Esophagus muscularis mucosa (tissue), 4 donors: Measurements from ENCODE around the gene ETF1. TPM values are rescaled to one million over a fixed set of nuclear protein-coding genes. Genes with fewer than 3 reads are reported as not detected.

ENCODE experiments used
- DNase-seq: peaks from one replicate; pipeline ENCODE4 v3.0.0-alpha.2; 2017; ENCODE audit errors: extremely low spot score
- H3K27ac ChIP-seq, 4 donors: fragments of 200-600 bp; sonication (generic); replicated peaks in 1 of 4; 1 replicate in 3 of 4; 2 replicates in 1 of 4; pipeline ENCODE4 v1.5.1; 2016 to 2019; ENCODE audit warnings: mild to moderate bottlenecking in 1 of 4
- H3K27me3 ChIP-seq, 4 donors: fragments of 200-600 bp; sonication (generic); one replicate each; pipeline versions ENCODE4 v1.5.1 to v1.6.0; 2016 to 2019
- H3K36me3 ChIP-seq, 4 donors: fragments of 200-600 bp; sonication (generic); one replicate each; pipeline ENCODE4 v1.5.1; 2016 to 2019
- H3K4me1 ChIP-seq, 4 donors: fragments of 200-600 bp; sonication (generic); one replicate each; pipeline ENCODE4 v1.5.1; 2016 to 2019
- H3K4me3 ChIP-seq, 4 donors: fragments of 200-600 bp; sonication (generic); 1 replicate in 2 of 4; 2 replicates in 2 of 4; pipeline ENCODE4 v1.5.1; 2016 to 2019; ENCODE audit warnings: mild to moderate bottlenecking in 4 of 4, moderate library complexity in 1 of 4
- H3K9me3 ChIP-seq, 4 donors: fragments of 200-600 bp; sonication (generic); 1 replicate in 3 of 4; 2 replicates in 1 of 4; pipeline ENCODE4 v1.5.1; 2016 to 2019
- EP300 ChIP-seq: sonication (generic); formaldehyde crosslinking; IDR thresholded peaks from one replicate; pipeline ENCODE4 v1.6.1; 2017; ENCODE audit warnings: antibody characterized with exemption
- POLR2A ChIP-seq: fragments of 450-650 bp; IDR thresholded peaks from one replicate; pipeline ENCODE4 v1.6.1; 2017; ENCODE audit warnings: antibody characterized with exemption, moderate library complexity, mild to moderate bottlenecking, low read depth
- POLR2AphosphoS5 ChIP-seq, 2 donors: sonication (generic); formaldehyde crosslinking; IDR thresholded peaks; one replicate each; pipeline ENCODE4 v1.6.1; 2017; ENCODE audit warnings: antibody characterized with exemption in 2 of 2
- WGBS: methylation state at CpG from one replicate; pipeline ENCODE4 v1.1.5; 2018; 5-methylcytosine and 5-hydroxymethylcytosine counted together
- intact Hi-C: fragments of 100-400 bp; cut with DNase I; formaldehyde crosslinking; loops from one replicate; pipeline ENCODE4 v1.15.1; 2023
- total RNA-seq, 4 donors: library from RNA; depleted of rRNA; stranded (reverse); fragments of >200 nt; gene quantifications; one replicate each; pipeline versions ENCODE4 v1.1.0 to v1.2.1, GENCODE V29; 2016
- TF ChIP-seq, protein P1 (sequence below), 3 experiments: fragments of 200-600 bp in 2 of 3; fragments of 450-650 bp in 1 of 3; sonication (generic) in 2 of 3; IDR thresholded peaks; one replicate each; pipeline ENCODE4 v1.5.1; 2017 to 2019; ENCODE audit warnings: antibody characterized with exemption in 3 of 3, mild to moderate bottlenecking in 2 of 3, moderate library complexity in 1 of 3

ETF1 gene
- total RNA-seq, 4 donors from 2014 or later, result 90.5 to 154 (median 111) TPM

DNA sequence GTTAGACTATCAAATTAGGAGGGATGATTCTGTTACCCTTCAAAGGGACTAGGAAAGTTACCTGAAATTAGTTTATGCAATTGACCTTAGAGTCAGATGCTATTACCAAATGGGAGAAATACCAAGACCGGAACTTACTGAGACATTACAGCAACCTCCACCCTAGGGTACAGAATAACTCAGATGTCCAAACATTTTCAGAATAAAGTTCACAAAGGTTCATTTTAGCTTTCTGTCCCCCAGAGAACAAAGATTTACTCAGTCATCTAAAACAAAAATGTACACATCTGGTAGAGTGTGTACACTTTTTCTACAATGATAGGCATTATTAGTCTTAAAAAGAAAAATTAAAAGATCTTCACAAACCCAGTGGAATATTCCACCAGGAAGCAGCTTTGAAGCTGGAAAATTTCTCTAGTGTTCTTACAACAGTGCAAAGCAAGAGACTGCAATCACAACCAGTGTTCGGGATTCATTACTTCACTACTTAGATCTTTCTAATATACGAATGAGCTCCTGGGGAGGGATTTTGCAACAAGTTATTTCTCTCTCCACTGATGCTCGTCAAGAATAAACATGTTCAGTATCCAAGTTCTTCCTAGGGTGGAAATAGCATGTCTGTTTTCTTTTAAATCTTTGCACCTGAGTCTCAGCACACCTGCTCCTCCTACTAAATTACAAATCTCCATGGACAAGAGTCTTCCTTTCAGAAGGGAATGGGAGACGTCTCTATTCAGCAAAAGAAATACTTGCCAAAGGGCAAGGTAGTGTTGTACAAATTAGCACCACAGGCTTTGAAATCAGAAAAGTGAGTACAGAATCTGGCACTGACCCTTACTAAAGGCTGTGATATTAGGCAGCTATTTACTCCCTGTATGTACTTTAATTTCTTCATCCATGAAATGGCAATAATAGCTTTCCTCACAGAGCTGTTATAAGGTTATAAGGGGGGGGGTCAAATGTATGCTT is 8.8 kb downstream of the ETF1 start:
- intact Hi-C loops, result no loop called here
- no peak for DNase-seq
- Histone ChIP-seq H3K27ac (no peak overlapping the region), H3K9me3 (no peaks in the 10 kb centered on the region), H3K36me3 (peaks cover 0 to 5% (median 0%) of the 10 kb centered on the region in 4 donors), H3K4me1 (peaks cover 22 to 60% (median 48%) of the 10 kb centered on the region in 4 donors), H3K27me3 (no peaks in the 10 kb centered on the region), H3K4me3 (no peak overlapping the region)
- TF ChIP-seq POLR2AphosphoS5 (IDR thresholded peaks at IDR 0.05), result no peak
- TF ChIP-seq POLR2A, result no peak
- TF ChIP-seq, protein P1, sequence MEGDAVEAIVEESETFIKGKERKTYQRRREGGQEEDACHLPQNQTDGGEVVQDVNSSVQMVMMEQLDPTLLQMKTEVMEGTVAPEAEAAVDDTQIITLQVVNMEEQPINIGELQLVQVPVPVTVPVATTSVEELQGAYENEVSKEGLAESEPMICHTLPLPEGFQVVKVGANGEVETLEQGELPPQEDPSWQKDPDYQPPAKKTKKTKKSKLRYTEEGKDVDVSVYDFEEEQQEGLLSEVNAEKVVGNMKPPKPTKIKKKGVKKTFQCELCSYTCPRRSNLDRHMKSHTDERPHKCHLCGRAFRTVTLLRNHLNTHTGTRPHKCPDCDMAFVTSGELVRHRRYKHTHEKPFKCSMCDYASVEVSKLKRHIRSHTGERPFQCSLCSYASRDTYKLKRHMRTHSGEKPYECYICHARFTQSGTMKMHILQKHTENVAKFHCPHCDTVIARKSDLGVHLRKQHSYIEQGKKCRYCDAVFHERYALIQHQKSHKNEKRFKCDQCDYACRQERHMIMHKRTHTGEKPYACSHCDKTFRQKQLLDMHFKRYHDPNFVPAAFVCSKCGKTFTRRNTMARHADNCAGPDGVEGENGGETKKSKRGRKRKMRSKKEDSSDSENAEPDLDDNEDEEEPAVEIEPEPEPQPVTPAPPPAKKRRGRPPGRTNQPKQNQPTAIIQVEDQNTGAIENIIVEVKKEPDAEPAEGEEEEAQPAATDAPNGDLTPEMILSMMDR (IDR thresholded peaks at IDR 0.05), result no peak
- no peak for TF ChIP-seq EP300
- 80% methylated on average over 5 of the region's 5 CpGs for WGBS

DNA sequence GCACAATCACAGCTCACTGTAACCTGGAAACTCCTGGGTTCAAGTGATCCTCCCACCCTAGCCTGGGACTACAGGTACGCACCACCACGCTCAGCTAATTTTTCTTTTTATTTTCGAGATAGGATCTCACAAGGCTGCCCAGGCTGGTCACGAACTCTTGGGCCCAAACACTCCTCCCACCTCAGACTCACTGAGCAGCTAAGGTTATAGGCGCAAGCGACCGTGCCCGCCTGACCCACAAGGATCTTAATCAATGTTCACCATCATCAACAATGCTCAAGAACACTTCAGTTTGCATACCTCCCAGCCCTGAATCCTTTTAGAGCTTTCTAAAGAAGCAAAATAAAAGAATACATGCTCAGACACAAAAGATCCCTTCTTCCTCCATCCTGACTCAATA is 13.2 kb downstream of the ETF1 start:
- Histone ChIP-seq H3K27ac (no peak overlapping the region), H3K36me3 (peaks cover 0 to 9% (median 0%) of the 10 kb centered on the region in 4 donors), H3K4me3 (no peak overlapping the region), H3K9me3 (no peaks in the 10 kb centered on the region), H3K4me1 (peaks cover 10 to 40% (median 27%) of the 10 kb centered on the region in 4 donors), H3K27me3 (no peaks in the 10 kb centered on the region)
- WGBS, result 96% methylated on average over 8 of the region's 8 CpGs
- TF ChIP-seq POLR2AphosphoS5 (IDR thresholded peaks at IDR 0.05) (no peak), POLR2A (no peak), EP300 (no peak)
- TF ChIP-seq, protein P1 (IDR thresholded peaks at IDR 0.05), result no peak
- no peak for DNase-seq
- intact Hi-C loops, result no loop called here

DNA sequence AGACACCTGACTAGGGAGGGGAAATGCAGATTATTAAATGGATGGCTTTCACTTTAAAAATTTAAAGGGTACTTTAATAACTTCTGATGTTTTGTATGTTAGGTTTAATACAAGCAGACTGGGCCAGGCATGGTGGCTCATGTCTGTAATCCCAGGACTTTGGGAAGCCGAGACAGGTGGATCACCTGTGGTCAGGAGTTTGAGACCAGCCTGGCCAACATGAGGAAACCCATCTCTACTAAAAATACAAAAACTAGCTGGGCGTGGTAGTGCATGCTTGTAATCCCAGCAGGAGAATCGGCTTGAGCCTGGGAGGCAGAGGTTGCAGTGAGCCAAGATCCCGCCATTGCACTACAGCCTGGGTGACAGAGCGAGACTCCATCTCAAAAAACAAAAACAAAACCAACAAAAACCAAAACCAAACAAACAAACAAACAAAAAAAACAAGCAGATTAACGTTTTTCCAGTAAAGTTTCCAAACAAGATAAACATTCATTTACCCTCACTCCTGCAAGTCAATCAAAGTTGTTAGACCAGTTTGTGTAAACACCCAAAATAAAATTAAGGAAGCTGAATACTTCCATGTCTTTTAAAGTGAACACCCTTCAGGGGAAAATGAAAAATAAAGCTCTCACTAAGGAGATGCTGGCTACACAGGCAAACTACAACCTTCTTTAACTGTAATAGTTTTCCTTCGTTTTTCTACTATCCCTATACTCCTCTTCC is 14.1 kb downstream of the ETF1 start:
- 77% methylated on average over 7 of the region's 7 CpGs for WGBS
- H3K4me3 ChIP-seq, result no peak overlapping the region
- no peaks in the 10 kb centered on the region for H3K9me3 ChIP-seq
- no peak overlapping the region for H3K27ac ChIP-seq
- no peak for TF ChIP-seq EP300
- TF ChIP-seq POLR2A, result no peak
- no peak for TF ChIP-seq POLR2AphosphoS5 (IDR thresholded peaks at IDR 0.05)
- TF ChIP-seq, protein P1 (IDR thresholded peaks at IDR 0.05), result no peak
- no peaks in the 10 kb centered on the region for H3K27me3 ChIP-seq
- intact Hi-C loops, result no loop called here
- peaks cover 6 to 31% (median 19%) of the 10 kb centered on the region in 4 donors for H3K4me1 ChIP-seq
- H3K36me3 ChIP-seq, result peaks cover 0 to 9% (median 0%) of the 10 kb centered on the region in 4 donors
- DNase-seq, result no peak

DNA sequence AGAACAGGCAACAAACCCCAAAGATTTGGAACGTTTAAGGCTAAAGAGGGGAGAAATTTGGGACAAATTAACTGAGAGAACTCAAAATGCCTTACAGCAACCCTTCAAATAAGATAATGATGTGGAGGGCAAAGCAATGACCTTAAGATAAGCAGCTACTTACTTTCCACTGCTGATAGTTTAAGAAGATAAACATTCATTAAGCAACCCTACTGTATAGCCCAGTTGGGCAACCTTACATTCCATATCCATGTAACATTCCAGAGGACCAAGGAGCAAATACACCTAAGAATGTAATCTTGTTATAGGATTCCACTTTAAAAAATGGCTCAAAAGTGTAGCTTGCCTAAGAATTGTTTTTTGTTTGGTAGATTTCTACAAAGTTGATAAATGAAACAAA is 14.8 kb downstream of the ETF1 start:
- H3K27me3 ChIP-seq, result no peaks in the 10 kb centered on the region
- no peak for TF ChIP-seq POLR2AphosphoS5 (IDR thresholded peaks at IDR 0.05)
- no peak for TF ChIP-seq EP300
- TF ChIP-seq POLR2A, result no peak
- TF ChIP-seq, protein P1 (IDR thresholded peaks at IDR 0.05), result no peak
- H3K36me3 ChIP-seq, result peaks cover 0 to 7% (median under 1%) of the 10 kb centered on the region in 4 donors
- WGBS, result 88% methylated on average over 1 of the region's 1 CpG
- peaks cover 6 to 30% (median 18%) of the 10 kb centered on the region in 4 donors for H3K4me1 ChIP-seq
- no peaks in the 10 kb centered on the region for H3K9me3 ChIP-seq
- DNase-seq, result no peak
- intact Hi-C loops, result no loop called here
- H3K4me3 ChIP-seq, result no peak overlapping the region
- H3K27ac ChIP-seq, result no peak overlapping the region
